Left lung (tissue), 10 donors: ENCODE measurements around the gene NHS. TPM values are rescaled to one million over a fixed set of nuclear protein-coding genes. Genes with fewer than 3 reads are reported as not detected.

Experiments used
- ATAC-seq: fragments of 200-7000 bp; cut with Tn5 transposase; one replicate; pipeline ENCODE4 v1.9.1; 2020; ENCODE audit warnings: moderate library complexity
- DNase-seq, 4 donors: peaks; one replicate each; pipeline ENCODE4 v3.0.0-alpha.2; 2013 to 2020
- H3K27ac ChIP-seq, 2 donors: fragments of 200-600 bp; sonication (generic) in 1 of 2; one replicate each; pipeline versions ENCODE4 v1.5.0 to v1.8.0; 2020 to 2021
- H3K27me3 ChIP-seq, 2 donors: fragments of 200-600 bp; sonication (generic) in 1 of 2; one replicate each; pipeline versions ENCODE4 v1.5.0 to v1.8.0; 2020 to 2021
- H3K36me3 ChIP-seq, 2 donors: fragments of 200-600 bp; sonication (generic) in 1 of 2; one replicate each; pipeline versions ENCODE4 v1.5.0 to v1.8.0; 2020 to 2021
- H3K4me1 ChIP-seq, 2 donors: fragments of 200-600 bp; one replicate each; pipeline ENCODE4 v1.8.0; 2021
- H3K4me3 ChIP-seq, 2 donors: fragments of 200-600 bp; sonication (generic) in 1 of 2; one replicate each; pipeline versions ENCODE4 v1.5.0 to v1.8.0; 2020 to 2021; ENCODE audit warnings: mild to moderate bottlenecking in 1 of 2
- H3K9me3 ChIP-seq, 2 donors: fragments of 200-600 bp; sonication (generic) in 1 of 2; one replicate each; pipeline versions ENCODE4 v1.5.0 to v1.8.0; 2020 to 2021
- intact Hi-C, 2 donors: fragments of 100-400 bp; cut with DNase I; formaldehyde crosslinking; loops; one replicate each; pipeline versions ENCODE4 v1.11.2 to v1.14.2; 2022
- polyA plus RNA-seq, 6 donors: library from polyadenylated mRNA; unstranded; fragments of 120-200 nt; gene quantifications; one replicate each; pipeline ENCODE4 v1.2.1, GENCODE V29; 2013; ENCODE audit not compliant: insufficient read length in 6 of 6
- total RNA-seq, 2 donors: library from RNA; stranded (reverse); fragmentation: NEBNext Ultra II Directional; extraction: Animal tissue kit (Norgen Biotek cat#: 25700); gene quantifications; one replicate each; pipeline ENCODE4 v1.2.1, GENCODE V29; 2021
- TF ChIP-seq, protein P1 (sequence below), 2 donors: fragments of 200-600 bp; sonication (generic) in 1 of 2; IDR thresholded peaks; one replicate each; pipeline versions ENCODE4 v1.5.0 to v1.8.0; 2021; ENCODE audit warnings: antibody characterized with exemption in 2 of 2
- donor health status: DM: no; HTN: yes; CAD: no.
- donor health status: DM: no; HTN: no; CAD: no.

The NHS gene
- total and polyA plus RNA-seq, 8 donors = 1.4 to 8.3 (median 6.5) TPM

DNA sequence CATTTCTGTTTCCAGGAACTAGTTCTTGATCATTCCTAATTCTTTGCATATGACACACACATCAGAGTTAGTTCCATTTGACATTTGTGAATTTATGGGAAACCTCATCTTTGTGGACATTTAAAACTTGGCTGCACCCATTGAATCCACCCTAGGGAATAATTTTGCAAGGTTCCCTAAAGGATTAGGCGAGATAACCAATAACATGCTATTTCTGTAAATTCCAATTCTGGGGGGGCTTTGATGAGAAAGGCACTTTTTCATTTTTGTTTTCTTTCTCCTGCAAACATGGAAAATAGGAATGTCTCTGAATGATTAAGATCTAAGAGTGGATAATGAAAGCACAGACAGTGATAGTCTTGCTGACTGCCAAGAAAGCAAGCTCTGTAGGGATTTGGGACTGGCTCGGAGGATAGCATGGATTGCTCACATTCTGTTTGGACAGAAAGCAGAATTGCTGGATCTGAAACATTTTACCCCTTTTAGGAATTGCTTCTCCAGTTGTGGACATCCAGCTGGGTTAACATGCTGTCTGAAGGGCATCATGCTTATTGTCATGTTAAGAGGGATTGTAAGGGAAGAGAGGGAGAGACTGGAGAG is 145.1 kb downstream of the NHS start:
- Histone ChIP-seq H3K4me3 (no peak overlapping the region), H3K36me3 (no peaks in the 10 kb centered on the region), H3K27ac (peak overlapping the region in 1 of 2 donors; percentile 39), H3K9me3 (no peaks in the 10 kb centered on the region), H3K4me1 (no peaks in the 10 kb centered on the region), H3K27me3 (no peaks in the 10 kb centered on the region)
- ATAC-seq (no peak), DNase-seq (no peak)
- intact Hi-C loops = no loop called here
- TF ChIP-seq, protein P1, sequence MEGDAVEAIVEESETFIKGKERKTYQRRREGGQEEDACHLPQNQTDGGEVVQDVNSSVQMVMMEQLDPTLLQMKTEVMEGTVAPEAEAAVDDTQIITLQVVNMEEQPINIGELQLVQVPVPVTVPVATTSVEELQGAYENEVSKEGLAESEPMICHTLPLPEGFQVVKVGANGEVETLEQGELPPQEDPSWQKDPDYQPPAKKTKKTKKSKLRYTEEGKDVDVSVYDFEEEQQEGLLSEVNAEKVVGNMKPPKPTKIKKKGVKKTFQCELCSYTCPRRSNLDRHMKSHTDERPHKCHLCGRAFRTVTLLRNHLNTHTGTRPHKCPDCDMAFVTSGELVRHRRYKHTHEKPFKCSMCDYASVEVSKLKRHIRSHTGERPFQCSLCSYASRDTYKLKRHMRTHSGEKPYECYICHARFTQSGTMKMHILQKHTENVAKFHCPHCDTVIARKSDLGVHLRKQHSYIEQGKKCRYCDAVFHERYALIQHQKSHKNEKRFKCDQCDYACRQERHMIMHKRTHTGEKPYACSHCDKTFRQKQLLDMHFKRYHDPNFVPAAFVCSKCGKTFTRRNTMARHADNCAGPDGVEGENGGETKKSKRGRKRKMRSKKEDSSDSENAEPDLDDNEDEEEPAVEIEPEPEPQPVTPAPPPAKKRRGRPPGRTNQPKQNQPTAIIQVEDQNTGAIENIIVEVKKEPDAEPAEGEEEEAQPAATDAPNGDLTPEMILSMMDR (IDR thresholded peaks at IDR 0.05) = no peak

DNA sequence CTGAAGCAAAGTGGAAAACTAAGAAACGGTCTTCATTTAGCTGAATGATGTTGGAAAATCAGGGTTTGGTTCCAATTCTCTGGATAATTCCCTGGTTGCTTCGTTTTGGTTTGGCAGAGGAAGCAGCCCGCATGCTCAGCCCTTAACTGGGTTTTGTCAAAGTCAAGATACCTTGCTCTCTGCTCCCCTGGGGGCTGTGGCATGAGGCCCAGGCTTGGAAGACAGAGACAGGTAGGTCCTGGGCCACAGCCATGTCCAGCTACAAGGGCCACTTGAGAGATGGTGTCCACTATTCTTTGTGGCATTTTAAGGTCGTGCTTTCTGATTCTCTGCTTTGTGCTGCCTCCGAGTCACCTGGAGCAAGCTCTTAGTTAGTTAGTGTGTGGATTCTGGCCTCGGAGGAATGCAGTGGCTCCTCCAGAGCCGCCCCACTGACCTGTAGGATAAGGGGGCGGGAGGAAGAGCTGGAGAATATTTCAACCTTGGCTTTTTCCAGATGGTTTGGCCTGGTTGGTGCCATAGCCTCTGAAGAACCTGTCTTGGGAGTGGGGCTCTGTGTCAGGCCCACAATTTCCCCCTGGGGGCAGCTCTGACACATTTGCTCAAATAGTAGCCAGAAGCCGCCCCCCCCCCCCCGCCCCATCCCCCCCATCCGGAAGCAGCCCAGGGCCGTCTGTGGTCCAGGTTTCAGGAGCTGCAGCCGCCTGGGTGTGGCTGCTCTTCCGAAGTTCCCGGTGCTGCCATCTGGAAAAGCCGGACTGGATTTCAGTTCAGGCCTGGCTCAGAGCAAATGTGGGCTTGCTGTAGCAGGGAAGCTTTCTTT is 147.1 kb downstream of the NHS start:
- Histone ChIP-seq H3K36me3 (no peaks in the 10 kb centered on the region), H3K9me3 (no peaks in the 10 kb centered on the region), H3K27me3 (no peaks in the 10 kb centered on the region), H3K4me1 (peaks cover 0 to 5% of the 10 kb centered on the region in 2 donors), H3K27ac (no peak overlapping the region), H3K4me3 (no peak overlapping the region)
- ATAC-seq (no peak), DNase-seq (no peak)
- TF ChIP-seq, protein P1 (IDR thresholded peaks at IDR 0.05) = no peak
- intact Hi-C loops = no loop called here

- Histone ChIP-seq H3K36me3 (no peaks in the 10 kb centered on the region), H3K4me3 (no peak overlapping the region), H3K27me3 (no peaks in the 10 kb centered on the region), H3K4me1 (peaks cover 0 to 7% of the 10 kb centered on the region in 2 donors), H3K9me3 (no peaks in the 10 kb centered on the region), H3K27ac (no peak overlapping the region)
- intact Hi-C loops = no loop called here
- ATAC-seq (no peak), DNase-seq (no peak)
- TF ChIP-seq, protein P1 (IDR thresholded peaks at IDR 0.05) = no peak
These were observed 150.3 kb downstream of the NHS start for GRCh38 chrX:17525266-17525665.

DNA sequence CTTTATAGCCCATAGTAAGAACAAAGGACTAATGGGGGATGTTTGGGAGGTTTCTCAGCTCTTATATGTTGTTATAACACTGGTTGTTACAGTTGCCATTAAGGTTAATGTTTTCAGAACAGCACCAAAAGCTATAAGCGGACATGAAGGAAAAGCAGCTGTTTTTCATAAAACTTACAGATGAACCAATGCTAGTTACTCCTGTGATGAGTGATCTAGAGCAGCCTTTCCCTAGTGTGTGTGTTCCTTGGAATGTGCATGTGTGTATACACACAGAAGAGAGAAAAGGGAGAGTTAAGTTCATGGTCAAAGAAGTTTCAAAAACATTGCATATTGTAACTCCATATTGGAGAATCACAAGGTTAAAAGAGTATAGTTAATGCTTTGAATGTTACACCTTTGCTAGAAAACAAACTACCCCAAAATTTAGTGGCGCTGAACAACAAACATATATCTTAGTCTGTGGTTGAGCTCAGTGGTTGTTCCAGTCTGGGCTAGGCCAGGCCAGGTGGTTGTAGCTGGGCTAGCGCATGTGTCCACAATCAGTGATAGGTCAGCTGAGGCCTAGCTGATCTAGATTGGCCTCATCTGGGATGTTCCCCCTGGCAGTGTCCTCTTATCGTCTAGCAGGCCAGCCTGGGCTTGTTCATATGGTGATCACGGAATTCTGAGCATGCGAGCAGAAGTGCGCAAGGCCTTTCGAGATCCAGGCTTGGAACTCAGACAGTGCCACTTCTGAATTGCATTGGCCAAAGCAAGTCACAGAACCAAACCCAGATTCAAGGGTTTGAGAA is 151.0 kb downstream of the NHS start:
- ATAC-seq (no peak), DNase-seq (no peak)
- intact Hi-C loops = no loop called here
- no peak overlapping the region for H3K27ac ChIP-seq
- H3K36me3 ChIP-seq = no peaks in the 10 kb centered on the region
- TF ChIP-seq, protein P1 (IDR thresholded peaks at IDR 0.05) = no peak
- peaks cover 0 to 7% of the 10 kb centered on the region in 2 donors for H3K4me1 ChIP-seq
- no peak overlapping the region for H3K4me3 ChIP-seq
- H3K27me3 ChIP-seq = no peaks in the 10 kb centered on the region
- no peaks in the 10 kb centered on the region for H3K9me3 ChIP-seq
